ENCODE data around the gene CD86.

GRCh38 chr3:122013448-122013925 lies 41.7 kb upstream of the CD86 start:
- no peak for TF ChIP-seq EP300 (conservative IDR thresholded peaks at IDR 0.05; ENCODE audit: poor library complexity, severe bottlenecking)
- no peak for TF ChIP-seq CTCF (IDR thresholded peaks at IDR 0.05; ENCODE audit: poor library complexity, severe bottlenecking)
- TF ChIP-seq TAF1 (IDR thresholded peaks at IDR 0.05; ENCODE audit: low read depth), result no peak
- no peak for TF ChIP-seq EZH2 (IDR thresholded peaks at IDR 0.05; ENCODE audit: borderline replicate concordance, insufficient read depth, low read length, poor library complexity, severe bottlenecking)
- TF ChIP-seq POLR2AphosphoS5 (IDR thresholded peaks at IDR 0.05), result no peak
- TF ChIP-seq MXI1 (conservative IDR thresholded peaks at IDR 0.05; ENCODE audit: poor library complexity, severe bottlenecking), result no peak
- TF ChIP-seq REST (IDR thresholded peaks at IDR 0.05; ENCODE audit: borderline replicate concordance), result no peak
- TF ChIP-seq RAD21 (conservative IDR thresholded peaks at IDR 0.05), result no peak
- TF ChIP-seq SMC3 (conservative IDR thresholded peaks at IDR 0.05; ENCODE audit: poor library complexity), result no peak

All from neural cell (in vitro differentiated cells).